Astrocyte (in vitro differentiated cells and primary cell): ENCODE data around the gene ORM1. TPM values are rescaled to one million over a fixed set of nuclear protein-coding genes. Genes with fewer than 3 reads are reported as not detected.

Source experiments
- DNase-seq: peaks from one replicate; pipeline ENCODE4 v3.0.0-alpha.2; 2010; ENCODE audit warnings: low read depth
- FAIRE-seq: peaks from 2 replicates; lab custom pipeline; 2011; peaks lifted over from hg19 to GRCh38; lab: Jason Lieb, UNC
- H2AFZ ChIP-seq: 2 replicates; pipeline ENCODE4 v1.6.0; 2012; ENCODE audit warnings: low read depth, low read length, inconsistent platforms
- H3K27ac ChIP-seq: 2 replicates; pipeline ENCODE4 v1.5.1; 2011; ENCODE audit warnings: low read depth, low read length, inconsistent platforms
- H3K27me3 ChIP-seq: 2 replicates; pipeline ENCODE4 v1.6.0; 2011; ENCODE audit warnings: low read length, inconsistent platforms; ENCODE audit not compliant: insufficient read depth
- H3K36me3 ChIP-seq: 2 replicates; pipeline ENCODE4 v1.5.1; 2011; ENCODE audit warnings: low read length, inconsistent platforms; ENCODE audit not compliant: insufficient read depth
- H3K4me1 ChIP-seq: 2 replicates; pipeline ENCODE4 v1.5.1; 2011; ENCODE audit warnings: low read length, inconsistent platforms; ENCODE audit not compliant: insufficient read depth
- H3K4me2 ChIP-seq: 2 replicates; pipeline ENCODE4 v1.6.0; 2012; ENCODE audit warnings: low read length, inconsistent platforms
- H3K4me3 ChIP-seq: 2 replicates; pipeline ENCODE4 v1.5.1; 2011; ENCODE audit warnings: low read depth, mild to moderate bottlenecking, low read length, inconsistent platforms; ENCODE audit not compliant: insufficient read depth
- H3K79me2 ChIP-seq: 2 replicates; pipeline ENCODE4 v1.6.0; 2012; ENCODE audit warnings: mild to moderate bottlenecking, low read length, inconsistent platforms; ENCODE audit not compliant: insufficient read depth
- H3K9ac ChIP-seq: 2 replicates; pipeline ENCODE4 v1.6.0; 2012; ENCODE audit warnings: mild to moderate bottlenecking, low read length, inconsistent platforms
- H3K9me3 ChIP-seq: 2 replicates; pipeline ENCODE4 v1.5.1; 2012; ENCODE audit warnings: low read depth, mild to moderate bottlenecking, low read length, inconsistent platforms; ENCODE audit not compliant: insufficient read depth
- H4K20me1 ChIP-seq: 2 replicates; pipeline ENCODE4 v1.6.0; 2012; ENCODE audit warnings: low read length, inconsistent platforms; ENCODE audit not compliant: insufficient read depth
- H3K27ac Mint-ChIP-seq: one replicate; pipeline ENCODE4 v1.8.0; 2021; ENCODE audit warnings: mild to moderate bottlenecking, mixed read lengths; ENCODE audit not compliant: unreplicated experiment
- H3K27me3 Mint-ChIP-seq: one replicate; pipeline ENCODE4 v1.8.0; 2021; ENCODE audit warnings: low read depth, mixed read lengths; ENCODE audit not compliant: unreplicated experiment
- H3K36me3 Mint-ChIP-seq: one replicate; pipeline ENCODE4 v1.8.0; 2021; ENCODE audit warnings: low read depth, mixed read lengths; ENCODE audit not compliant: unreplicated experiment
- H3K4me1 Mint-ChIP-seq: one replicate; pipeline ENCODE4 v1.8.0; 2021; ENCODE audit warnings: low read depth, mixed read lengths; ENCODE audit not compliant: unreplicated experiment
- H3K4me3 Mint-ChIP-seq: one replicate; pipeline ENCODE4 v1.8.0; 2021; ENCODE audit warnings: mild to moderate bottlenecking, moderate library complexity, mixed read lengths; ENCODE audit not compliant: unreplicated experiment
- H3K9me3 Mint-ChIP-seq: one replicate; pipeline ENCODE4 v1.8.0; 2021; ENCODE audit warnings: mild to moderate bottlenecking, mixed read lengths; ENCODE audit not compliant: unreplicated experiment
- EZH2 ChIP-seq: IDR thresholded peaks from 2 replicates; pipeline ENCODE4 v1.6.1; 2012; ENCODE audit warnings: mild to moderate bottlenecking, low read length, inconsistent platforms; ENCODE audit not compliant: insufficient read depth
- total RNA-seq: library from RNA; stranded (reverse); gene quantifications from 2 replicates; pipeline ENCODE4 v1.2.1, GENCODE V29; 2021
- TF ChIP-seq, protein P1 (sequence below): IDR thresholded peaks from 2 replicates; pipeline ENCODE4 v1.5.1; 2011; ENCODE audit warnings: low read depth, mild to moderate bottlenecking, inconsistent platforms, low read length, moderate library complexity; ENCODE audit not compliant: insufficient read depth

Gene ORM1
- total RNA-seq, 1 donor from 2014 or later = not detected

GRCh38 chr9:114339130-114339908 is 16.4 kb downstream of the ORM1 start:
- TF ChIP-seq, protein P1, sequence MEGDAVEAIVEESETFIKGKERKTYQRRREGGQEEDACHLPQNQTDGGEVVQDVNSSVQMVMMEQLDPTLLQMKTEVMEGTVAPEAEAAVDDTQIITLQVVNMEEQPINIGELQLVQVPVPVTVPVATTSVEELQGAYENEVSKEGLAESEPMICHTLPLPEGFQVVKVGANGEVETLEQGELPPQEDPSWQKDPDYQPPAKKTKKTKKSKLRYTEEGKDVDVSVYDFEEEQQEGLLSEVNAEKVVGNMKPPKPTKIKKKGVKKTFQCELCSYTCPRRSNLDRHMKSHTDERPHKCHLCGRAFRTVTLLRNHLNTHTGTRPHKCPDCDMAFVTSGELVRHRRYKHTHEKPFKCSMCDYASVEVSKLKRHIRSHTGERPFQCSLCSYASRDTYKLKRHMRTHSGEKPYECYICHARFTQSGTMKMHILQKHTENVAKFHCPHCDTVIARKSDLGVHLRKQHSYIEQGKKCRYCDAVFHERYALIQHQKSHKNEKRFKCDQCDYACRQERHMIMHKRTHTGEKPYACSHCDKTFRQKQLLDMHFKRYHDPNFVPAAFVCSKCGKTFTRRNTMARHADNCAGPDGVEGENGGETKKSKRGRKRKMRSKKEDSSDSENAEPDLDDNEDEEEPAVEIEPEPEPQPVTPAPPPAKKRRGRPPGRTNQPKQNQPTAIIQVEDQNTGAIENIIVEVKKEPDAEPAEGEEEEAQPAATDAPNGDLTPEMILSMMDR = peak; percentile 82
- no peak for TF ChIP-seq EZH2
- Histone ChIP-seq H3K27me3 (no peaks in the 10 kb centered on the region), H4K20me1 (no peaks in the 10 kb centered on the region), H3K36me3 (peaks cover 7% of the 10 kb centered on the region), H3K4me3 (no peak overlapping the region), H3K27ac (no peak overlapping the region), H3K79me2 (no peaks in the 10 kb centered on the region), H2AFZ (no peak overlapping the region), H3K4me2 (no peak overlapping the region), H3K9me3 (no peaks in the 10 kb centered on the region), H3K9ac (no peak overlapping the region), H3K4me1 (no peaks in the 10 kb centered on the region)
- DNase-seq (no peak), FAIRE-seq (peak; percentile 47)
- Mint-ChIP-seq H3K36me3 (peaks cover 30% of the 10 kb centered on the region), H3K4me1 (no peaks in the 10 kb centered on the region), H3K9me3 (peaks cover 2% of the 10 kb centered on the region), H3K27ac (peak overlapping the region; percentile 18), H3K4me3 (no peak overlapping the region), H3K27me3 (no peaks in the 10 kb centered on the region)

- no peak overlapping the region for H3K4me3 ChIP-seq
- H3K4me1 ChIP-seq = no peaks in the 10 kb centered on the region
- FAIRE-seq (no peak), DNase-seq (no peak)
- Mint-ChIP-seq H3K36me3 (peaks cover 36% of the 10 kb centered on the region), H3K27me3 (no peaks in the 10 kb centered on the region), H3K27ac (no peak overlapping the region), H3K9me3 (peaks cover 2% of the 10 kb centered on the region), H3K4me3 (no peak overlapping the region), H3K4me1 (no peaks in the 10 kb centered on the region)
- no peak for TF ChIP-seq EZH2
- TF ChIP-seq, protein P1 = no peak
- no peak overlapping the region for H3K9ac ChIP-seq
- H3K4me2 ChIP-seq = no peak overlapping the region
- no peak overlapping the region for H3K27ac ChIP-seq
- H3K9me3 ChIP-seq = no peaks in the 10 kb centered on the region
- no peak overlapping the region for H2AFZ ChIP-seq
- peaks cover 13% of the 10 kb centered on the region for H3K36me3 ChIP-seq
- H3K27me3 ChIP-seq = no peaks in the 10 kb centered on the region
- H4K20me1 ChIP-seq = no peaks in the 10 kb centered on the region
- H3K79me2 ChIP-seq = no peaks in the 10 kb centered on the region
Measured at GRCh38 chr9:114341152-114341830, 18.4 kb downstream of the ORM1 start.
